Activated CD4-positive, alpha-beta T cell treated with anti-CD3 and anti-CD28 coated beads, Interleukin-2, amount 50 U/mL, for 48 hours (primary cell): ENCODE measurements around the gene SLC7A4.
"Not testable (repeated sequence)": the region's sequence is repeated elsewhere in the genome, so short reads cannot be mapped to it uniquely, and the experiment has no call there.

Experiments used
- DNase-seq, 2 experiments: peaks; one replicate each; pipeline ENCODE4 v3.0.0-alpha.2; 2020

Gene SLC7A4

DNA sequence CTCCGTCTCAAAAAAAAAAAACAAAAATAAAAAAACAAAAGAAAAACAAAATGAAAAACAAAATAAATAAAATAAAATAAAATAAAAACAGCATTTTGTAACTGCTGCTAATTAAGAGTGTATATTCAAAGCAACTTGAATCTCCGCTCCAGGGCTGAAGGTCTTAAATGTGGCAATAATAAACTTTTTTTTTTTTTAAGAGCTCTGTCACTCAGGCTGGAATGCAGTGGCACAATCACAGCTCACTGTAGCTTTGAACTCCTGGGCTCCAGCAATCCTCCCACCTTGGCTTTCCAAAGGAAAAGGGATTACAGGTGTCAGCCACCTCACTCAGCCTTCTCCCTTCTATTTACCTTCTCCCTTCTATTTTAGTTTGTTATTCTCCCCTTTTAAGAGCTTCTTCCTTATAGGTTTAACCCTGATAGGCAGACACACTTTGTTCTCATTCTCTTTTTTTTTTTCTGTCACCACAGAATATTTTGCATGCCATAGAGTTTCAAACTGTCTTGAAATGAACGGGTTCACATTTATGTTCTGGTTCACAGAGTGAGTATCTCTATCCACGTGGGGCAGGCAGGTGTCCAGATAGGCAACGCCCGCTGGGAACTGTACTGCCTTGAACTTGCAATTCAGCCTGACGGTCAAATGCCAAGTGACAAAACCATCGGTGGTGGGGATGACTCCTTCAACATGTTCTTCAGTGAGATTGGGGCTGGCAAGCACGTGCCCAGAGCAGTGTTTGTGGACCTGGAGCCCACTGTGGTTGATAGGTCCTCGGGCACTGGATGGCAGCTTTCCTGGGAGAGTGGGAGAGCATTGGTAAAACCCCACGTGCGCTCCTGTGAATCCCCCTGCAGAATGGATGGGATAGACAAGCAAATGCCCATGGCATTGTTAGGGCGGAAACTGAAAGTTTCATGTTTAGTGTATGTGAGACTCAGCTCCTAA is 32.8 kb upstream of the SLC7A4 start:
- DNase-seq: no peak

DNA sequence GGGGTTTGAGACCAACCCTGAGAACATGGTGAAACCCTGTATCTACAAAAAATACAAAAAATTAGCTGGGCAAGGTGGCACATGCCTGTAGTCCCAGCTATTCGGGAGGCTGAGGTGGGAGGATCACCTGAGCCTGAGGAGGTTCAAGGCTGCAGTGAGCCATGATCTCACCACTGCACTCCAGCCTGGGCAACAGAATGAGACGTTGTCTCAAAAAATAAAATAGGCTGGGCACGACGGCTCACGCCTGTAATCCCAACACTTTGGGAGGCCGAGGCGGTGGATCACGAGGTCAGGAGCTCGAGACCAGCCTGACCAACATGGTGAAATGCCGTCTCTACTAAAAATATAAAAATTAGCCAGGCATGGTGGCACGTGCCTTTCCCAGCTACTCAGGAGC is 32.1 kb upstream of the SLC7A4 start:
- not testable (repeated sequence) for DNase-seq

DNA sequence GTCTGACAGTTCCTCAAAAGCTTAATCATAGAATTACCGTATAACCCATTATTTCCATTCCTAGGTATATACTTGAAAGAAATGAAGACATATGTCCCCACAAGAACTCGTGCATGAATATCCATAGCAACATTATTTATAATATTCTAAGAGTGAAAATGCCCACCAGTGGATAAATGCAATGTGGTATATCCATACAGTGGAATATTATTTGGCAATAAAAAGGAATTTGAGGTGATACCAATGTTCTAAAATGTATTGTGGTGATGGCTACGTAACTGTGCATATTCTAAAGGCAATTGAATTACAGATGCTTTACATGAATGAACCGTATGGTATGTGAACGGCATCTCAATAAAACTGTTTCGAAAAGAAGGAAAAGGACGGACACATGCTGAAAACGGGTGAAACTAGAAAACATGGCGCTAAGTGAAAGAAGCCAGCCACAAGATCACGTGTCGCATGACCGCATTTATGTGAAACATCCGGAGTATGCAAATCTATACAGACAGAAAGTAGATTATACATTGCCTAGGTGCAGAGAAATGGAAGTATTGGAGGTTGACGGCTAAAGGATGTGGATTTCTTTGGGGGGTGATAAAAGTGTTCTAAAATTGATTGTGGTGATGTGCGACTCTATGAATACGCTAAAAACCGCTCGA is 29.4 kb upstream of the SLC7A4 start:
- not testable (repeated sequence) for DNase-seq

DNA sequence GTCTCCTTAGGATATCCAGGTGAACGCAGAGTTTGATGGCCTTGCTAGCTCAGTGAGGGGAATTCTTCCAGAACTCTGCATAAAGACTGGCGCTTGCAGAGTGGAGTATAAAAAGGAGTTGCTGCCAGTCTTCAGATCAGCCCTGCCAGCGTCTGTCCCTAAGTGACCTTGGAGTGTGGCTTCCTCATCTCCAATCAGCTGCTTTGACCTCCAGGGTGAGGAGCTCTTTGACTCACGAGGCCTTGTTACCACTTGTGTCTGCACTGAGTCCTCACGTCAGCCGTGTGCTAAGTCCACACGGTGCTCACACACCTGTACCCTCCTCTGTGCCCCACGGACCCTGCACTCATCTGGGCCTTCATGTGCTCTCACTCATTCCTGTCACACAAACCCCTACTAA is 28.0 kb upstream of the SLC7A4 start:
- DNase-seq: not testable (repeated sequence)

DNA sequence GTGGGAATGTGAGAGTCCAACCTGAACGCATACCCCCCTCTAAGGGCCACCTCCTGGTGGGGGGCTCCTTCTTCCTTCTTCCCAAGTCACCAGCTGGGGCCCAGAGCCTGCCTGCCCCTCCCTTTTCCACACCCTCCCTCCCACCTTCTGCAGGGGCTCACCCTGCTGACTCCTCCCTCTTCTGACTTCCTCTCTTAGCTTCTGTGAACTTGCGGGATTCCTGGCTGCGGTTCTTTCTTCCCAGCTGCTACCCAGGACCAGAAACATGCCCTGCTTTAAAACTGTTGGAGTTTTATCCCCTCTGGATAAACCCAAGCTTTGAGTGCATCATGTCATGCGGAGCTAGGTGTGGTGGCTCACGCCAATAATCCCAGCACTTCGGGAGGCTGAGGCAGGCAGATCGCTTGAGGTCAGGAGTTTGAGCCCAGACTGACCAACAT is 23.5 kb upstream of the SLC7A4 start:
- DNase-seq: no peak

DNA sequence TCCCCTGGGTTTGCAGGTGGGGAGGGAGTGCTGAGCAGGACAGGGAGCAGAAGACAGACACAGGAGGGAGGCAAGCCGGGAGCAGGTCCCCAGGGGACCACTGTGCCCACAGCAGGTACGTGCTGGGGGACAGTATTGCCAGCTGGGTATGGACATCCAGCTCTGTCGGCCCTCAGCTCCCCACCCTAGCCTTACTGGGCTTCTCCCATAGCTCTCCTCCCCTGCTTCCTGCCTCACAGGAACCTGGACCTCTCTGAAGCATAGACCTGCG is 23.1 kb upstream of the SLC7A4 start:
- no peak for DNase-seq

DNA sequence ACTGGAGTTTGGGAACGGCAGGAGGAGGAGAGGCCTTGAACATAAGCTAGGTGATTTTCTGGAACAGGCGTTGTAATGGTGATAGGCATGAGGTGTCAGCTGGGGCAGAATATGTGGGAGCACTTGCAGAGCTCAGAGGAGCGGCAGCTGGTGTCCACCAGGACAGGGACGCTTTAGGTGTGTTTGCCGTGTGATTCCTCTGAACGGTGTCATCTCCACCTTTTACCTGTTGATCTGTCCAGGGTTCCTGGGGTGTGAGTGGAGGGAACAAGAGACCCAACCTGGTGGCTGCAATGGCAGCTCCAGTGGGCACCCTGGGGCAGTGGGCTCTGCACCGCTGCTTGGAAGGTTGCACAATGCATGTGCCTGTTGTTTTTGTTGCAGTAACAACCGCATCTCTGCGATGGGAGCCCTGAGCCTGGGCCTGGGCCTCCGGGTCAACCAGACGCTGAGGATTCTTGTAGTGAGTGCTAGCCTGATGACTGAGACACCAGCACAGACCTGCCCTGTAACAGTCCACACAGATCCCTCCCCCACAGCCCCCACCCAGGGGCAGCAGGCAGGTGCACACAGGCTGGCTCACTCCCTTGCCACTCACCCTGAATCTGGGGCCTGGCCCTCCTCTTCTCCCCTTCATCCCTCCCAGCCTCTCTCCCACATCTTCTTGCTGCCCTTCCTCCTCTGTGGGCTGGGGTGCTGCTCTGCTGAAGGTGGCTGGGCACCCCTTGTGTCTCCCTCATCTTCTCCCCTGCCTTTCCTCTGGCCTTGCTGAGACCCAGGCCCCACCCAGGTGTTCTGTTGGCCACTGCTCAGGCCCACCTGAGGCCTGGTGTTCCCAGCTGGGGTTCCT is 22.6 kb upstream of the SLC7A4 start:
- DNase-seq: no peak

DNA sequence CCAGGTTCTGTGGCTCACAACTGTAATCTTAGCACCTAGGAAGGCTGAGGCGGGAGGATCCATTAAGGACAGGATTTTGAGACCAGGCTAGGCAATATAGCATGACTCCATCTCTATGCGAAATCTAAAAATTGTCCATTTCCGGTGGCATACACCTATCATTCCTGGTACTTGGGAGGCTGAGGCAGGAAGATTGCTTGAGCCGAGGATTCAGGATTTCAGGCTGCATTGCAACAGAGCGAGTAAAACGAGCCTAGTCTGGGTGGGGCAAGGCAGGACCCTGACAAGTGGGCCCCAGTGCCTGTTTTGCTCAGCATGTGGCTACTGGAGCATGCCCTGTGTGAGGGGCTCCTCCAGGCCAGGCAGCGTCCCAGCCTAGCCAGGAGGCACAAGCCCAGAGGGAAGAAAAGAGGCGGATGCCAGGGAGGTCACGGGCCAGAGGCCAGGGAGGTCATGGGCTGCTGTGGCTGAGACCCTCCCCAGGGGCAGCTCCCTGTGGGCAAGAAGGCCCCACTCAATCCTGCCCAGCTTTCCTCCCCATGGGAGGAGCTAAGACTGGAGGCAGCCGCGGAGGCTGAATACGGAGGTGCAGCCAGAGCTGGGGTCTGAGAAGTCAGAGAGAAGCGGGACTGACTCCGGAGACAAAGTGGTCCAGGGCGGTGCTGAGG is 21.8 kb upstream of the SLC7A4 start:
- DNase-seq: no peak

DNA sequence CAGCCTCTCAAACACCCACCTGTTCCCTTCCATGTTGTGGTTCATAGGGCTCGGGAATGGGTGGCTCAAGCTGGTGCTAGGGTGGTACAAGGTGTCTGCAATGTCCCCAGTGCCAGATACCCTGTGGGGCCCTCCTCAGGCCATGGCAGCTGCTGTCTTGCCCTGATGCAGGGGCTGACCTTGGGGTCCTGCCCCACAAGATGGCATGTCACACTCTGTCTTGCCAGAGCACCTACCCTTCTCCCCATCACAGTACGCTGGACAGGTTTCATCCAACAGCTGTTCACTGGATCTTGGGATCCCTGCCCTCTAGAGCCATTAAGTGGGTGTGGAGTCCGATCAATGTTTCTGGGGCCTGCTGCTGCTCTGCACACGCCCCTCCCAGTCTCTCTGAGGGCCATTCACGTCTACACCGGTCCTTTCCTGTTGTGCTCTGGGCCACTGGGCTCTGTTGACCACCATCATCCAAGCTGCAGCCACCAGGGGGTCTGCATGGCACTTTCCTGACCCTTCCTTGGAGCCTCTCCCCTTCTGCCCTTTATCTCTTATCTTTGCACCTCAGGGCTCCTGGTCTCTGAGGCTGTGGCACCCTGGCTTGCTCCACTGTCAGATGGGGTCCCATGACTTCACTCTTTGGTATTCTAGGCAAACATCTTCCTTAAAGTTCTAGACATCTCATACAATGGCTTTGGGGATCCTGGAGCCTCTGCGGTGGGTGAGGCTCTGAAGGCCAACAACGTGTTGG is 20.5 kb upstream of the SLC7A4 start:
- no peak for DNase-seq

DNA sequence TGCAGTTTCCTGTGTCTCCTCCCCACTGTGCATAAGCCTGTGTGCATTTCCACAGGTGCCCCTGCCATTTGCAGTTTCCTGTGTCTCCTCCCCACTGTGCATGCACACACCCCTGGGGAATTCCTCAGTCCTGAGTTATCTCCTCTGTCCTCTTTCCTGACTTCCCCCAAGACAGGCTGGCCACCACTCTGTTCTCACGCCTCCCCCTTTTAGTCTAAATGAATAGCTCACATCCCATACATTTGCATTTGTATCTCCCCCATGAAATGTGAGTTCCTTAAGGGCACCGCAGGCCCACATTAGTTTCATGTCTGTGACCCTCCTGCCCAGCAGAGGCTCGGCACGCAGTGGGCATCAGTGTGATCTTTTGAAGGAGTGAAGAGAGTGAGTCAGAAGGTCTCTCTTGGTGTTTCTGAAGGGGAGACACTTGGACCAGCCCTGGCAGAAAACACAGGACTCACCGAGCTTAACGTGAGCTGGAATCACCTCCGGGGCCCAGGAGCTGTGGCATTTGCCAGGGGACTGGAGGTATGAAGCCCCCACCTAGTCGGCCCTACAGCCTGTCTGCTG is 19.6 kb upstream of the SLC7A4 start:
- no peak for DNase-seq

DNA sequence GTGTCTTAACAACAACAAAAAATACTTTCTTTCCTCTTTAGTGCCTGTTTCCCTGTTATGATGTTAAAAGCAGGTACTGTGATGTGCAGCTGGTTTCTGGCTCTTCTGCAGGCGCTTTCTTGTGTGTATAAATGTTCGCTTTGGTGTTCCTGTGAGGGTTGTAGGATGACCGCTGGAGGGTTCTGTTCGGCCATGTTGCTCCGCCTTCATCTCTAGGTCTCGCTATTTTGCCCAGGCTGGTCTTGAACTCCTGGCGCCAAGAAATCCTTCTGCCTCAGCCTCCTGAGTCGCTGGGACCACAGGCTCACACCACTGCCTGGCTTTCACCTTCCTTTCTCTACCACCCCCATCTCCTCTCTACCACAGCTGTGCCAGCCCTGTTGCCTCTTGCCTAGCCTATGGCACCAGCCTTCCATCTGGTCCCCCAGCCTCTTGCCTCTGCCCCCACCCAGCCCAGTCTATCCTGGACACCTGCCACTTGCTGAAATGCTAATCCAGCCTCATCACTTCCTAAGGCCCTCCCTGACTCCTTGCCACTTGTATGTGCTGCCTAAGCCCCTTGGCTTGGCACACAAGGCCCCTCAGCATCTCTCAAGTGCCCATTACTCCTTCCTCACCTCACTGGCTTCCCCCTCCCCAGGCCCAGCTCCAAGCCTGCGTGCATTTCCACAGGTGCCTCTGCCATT is 18.9 kb upstream of the SLC7A4 start:
- DNase-seq: no peak

DNA sequence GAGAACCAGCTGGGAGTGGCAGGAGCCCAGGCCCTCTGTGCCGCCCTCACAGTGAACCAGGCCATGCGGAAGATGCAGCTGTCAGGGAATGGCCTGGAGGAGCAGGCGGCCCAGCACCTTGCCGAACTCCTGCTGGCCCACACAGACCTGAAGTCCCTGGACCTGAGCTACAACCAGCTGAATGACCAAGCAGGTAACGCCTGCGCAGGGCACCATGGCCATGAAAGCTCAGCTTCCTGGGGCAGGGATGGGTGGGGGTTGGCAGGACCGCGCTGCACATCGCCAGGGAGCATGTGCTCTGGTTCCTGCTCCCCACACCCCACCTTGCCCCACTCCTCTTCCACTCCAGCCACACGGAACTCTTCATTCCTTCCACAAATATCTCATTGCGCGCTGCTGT is 16.6 kb upstream of the SLC7A4 start:
- DNase-seq: not testable (repeated sequence)

DNA sequence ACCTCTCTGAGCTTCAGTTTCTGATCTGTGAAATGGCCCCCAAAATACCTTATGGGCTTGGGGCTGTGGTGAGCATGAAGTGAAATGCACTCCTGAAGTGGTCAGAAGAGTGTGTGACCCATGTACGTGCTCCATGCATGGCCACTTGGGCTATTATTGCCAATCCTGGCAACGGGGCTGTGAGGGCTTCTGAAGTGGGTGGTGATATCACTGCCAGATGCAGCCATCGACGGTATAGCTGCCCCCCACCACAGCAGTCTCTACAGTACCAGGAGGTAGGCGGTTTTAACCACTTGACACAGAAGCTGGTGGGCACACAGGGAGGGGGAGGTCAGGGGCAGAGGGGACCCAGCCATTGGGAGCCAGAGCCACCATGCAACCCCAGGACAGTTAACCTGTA is 16.1 kb upstream of the SLC7A4 start:
- DNase-seq: not testable (repeated sequence)

DNA sequence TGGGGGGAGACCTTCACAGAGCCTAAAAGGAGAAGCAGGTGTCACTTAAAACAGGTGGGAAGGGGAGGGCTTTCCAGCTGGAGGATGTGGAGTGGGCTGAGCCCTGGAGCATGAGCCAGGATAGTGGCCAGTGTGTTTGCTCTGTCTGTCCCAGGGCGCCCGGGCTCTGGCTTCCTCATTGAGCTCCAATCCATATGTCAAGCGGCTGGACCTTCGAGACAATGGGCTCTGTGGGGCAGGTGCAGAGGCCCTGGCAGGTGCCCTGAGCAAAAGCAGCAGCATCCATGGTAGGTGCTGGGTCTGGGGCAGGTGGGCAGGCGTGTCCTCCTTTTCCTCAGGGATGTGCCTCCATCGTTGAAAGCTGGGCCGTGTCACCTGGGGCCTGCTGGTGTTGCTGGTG is 15.4 kb upstream of the SLC7A4 start:
- no peak for DNase-seq

DNA sequence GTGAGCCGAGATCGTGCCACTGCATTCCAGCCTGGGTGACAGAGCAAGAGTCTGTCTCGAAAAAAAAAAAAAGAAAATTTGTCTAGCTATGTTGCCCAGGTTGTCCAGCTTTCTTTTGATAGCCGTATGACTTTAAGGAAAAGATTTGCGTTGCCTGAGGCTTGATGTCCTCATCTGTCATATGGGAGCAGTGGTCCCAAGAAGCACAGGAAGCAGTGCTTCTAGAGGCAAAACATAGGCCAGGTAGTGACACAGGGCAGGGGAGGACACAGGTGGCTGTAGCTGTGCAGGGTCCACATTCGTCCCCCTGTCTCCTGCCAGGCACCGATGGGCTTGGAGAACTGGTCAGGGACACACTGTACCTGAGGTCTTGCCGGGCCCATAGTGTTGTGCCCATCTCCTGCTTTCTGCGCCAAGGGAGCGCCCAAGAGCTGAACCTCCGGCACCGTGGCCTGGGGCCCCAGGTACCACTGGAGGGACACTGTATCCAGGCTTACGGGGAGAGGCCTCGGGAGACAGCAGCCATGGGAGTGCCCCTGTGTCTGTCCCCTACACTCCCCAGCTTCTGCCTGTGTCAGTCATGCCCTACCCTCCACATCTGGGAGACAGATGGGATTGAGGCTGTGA is 14.8 kb upstream of the SLC7A4 start:
- no peak for DNase-seq

DNA sequence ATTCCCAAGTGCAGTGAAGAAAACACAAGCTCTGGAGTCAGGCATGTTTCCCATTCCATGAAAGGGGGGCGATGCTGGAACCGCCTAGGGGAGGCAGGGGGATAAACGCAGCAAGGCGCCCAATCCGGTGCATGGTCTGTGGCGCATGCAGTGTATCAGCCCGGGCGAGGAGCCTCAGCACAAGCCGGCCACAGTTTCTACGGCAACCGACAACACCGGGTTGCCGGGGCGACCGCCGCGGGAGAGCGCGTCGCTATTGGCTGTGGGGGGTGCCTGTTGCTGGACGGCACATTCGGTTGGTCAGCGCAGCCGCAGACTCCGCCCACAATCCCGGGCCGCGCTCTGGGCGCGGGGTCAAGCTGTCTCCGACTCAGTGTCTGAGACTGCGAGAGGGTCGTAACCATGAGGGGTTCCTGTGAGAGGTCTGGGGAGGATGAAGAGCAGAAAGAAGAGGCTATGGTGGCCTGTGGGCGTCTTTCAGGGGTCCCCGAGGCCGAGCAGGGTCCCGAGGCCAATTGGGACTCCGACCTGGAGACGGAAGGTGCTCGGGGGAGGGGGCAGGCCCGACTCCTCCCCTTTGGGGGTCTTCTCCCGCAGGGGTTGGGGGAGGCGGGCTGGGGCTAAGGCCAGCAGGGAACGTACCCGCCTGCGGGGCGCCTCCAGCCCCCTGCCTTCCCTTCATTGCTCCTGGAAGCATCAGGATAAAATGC is 13.4 kb upstream of the SLC7A4 start, which contains the start of gene LRRC74B:
LRRC74B (plus strand) TSS at position 362 of the 710 bp plus-strand sequence; CDS start at position 403, 41 bp downstream.
- DNase-seq: peak; percentile 74 to 82

DNA sequence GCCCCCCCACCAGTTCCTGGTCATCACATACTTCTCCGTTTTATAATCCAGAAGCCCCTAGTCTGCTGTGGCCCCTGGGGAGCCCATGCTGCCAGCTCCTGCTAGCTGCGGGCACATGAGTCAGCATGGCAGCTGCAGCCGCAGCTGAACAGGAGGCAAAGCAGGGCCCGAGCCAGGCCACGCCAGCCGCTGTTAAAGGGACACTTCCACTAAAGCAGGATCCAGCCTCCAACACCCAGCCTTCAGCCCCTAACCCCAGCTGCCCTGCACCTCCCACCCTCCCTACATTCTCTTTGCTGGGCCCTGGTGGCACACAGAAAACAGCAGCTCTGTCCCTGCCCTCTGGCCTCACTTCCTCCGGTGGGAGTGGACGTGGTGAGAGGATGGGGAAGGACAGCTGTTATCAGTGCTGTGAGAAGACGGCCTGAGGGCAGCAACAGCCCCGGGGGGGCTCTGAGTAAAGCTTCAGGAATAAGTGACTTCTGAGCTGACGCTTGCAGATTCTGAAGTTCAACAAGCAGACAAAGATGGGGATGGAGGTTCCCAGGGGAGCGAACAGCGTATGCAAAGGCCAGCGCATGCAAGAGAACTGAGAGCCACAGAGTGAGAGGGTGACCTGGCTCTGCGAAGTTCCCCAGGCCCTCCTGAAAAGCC is 12.7 kb upstream of the SLC7A4 start:
- no peak for DNase-seq

DNA sequence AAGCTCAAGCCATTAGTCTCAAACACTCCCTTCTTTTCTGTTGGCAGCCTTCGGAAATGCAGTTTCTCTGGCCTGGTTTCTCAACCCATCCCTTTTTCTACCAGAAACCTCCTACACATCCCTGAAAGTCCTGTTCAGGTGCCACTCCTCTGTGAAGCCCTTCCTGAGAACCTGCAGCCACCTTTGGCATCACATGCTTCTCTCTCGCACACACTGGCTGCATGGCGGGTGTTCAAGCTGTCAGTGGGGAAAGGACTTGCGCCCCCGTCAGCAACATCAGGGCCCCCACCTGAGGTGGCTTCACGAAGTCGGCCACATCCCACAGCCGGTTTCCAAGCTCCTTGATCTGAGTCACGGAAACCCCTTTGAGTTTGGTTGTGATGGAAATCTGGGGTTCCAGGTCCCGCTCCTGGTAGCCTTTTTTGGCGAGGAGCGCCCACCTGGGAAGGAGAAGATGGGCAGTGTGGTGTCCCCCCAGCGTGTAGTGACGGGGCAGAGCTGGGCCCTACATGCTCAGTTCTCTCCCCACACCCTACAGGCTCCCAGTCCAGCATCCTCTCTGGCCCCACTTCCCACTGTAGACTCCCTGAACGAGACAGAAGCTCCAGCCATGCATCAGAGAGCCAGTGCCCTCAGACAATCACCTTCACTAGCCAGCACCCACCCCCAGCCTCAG is 11.6 kb upstream of the SLC7A4 start:
- no peak for DNase-seq
